Testis (tissue), 3 donors: Measurements from ENCODE around the gene DPP9. TPM values are rescaled to one million over a fixed set of nuclear protein-coding genes. Genes with fewer than 3 reads are reported as not detected.

Experiments used
- DNase-seq: peaks from one replicate; pipeline ENCODE4 v3.0.0-alpha.2; 2019
- H3K27ac ChIP-seq, 2 donors: fragments of 200-600 bp; sonication (generic); one replicate each; pipeline ENCODE4 v1.5.1; 2019
- H3K27me3 ChIP-seq: fragments of 200-600 bp; sonication (generic); one replicate; pipeline ENCODE4 v1.5.1; 2019
- H3K36me3 ChIP-seq: fragments of 200-600 bp; sonication (generic); one replicate; pipeline ENCODE4 v1.5.1; 2017; ENCODE audit warnings: low read depth; ENCODE audit errors: missing control alignments
- H3K4me1 ChIP-seq: fragments of 200-600 bp; sonication (generic); one replicate; pipeline ENCODE4 v1.5.1; 2019
- H3K4me3 ChIP-seq, 2 donors: fragments of 200-600 bp; sonication (generic); one replicate each; pipeline ENCODE4 v1.5.1; 2017 to 2019
- H3K9me3 ChIP-seq: fragments of 200-600 bp; sonication (generic); one replicate; pipeline ENCODE4 v1.5.1; 2017
- POLR2A ChIP-seq: fragments of 450-650 bp; IDR thresholded peaks from one replicate; pipeline ENCODE4 v1.6.1; 2017; ENCODE audit warnings: antibody characterized with exemption, mild to moderate bottlenecking, moderate library complexity
- WGBS, 2 donors: methylation state at CpG; one replicate each; pipeline ENCODE4 v1.1.5; 2018; 5-methylcytosine and 5-hydroxymethylcytosine counted together
- intact Hi-C: fragments of 100-400 bp; cut with DNase I; formaldehyde crosslinking; loops from one replicate; pipeline ENCODE4 v1.15.1; 2023; ENCODE audit warnings: low total_unique reads
- polyA plus RNA-seq: library from polyadenylated mRNA; stranded (reverse); fragments of 350-450 nt; fragmentation: Illumina TruSeq; extraction: RNeasy Lipid Tissue Mini Kit (QIAGEN cat#74804); gene quantifications from one replicate; pipeline ENCODE4 v1.2.3, GENCODE V29; 2014; ENCODE audit warnings: low read depth, low replicate concordance; ENCODE audit not compliant: insufficient read depth
- total RNA-seq, 2 donors: library from RNA; depleted of rRNA; stranded (reverse); fragments of >200 nt; gene quantifications; one replicate each; pipeline ENCODE4 v1.2.3, GENCODE V29; 2016
- TF ChIP-seq, protein P1 (sequence below), 3 experiments: fragments of 450-650 bp in 2 of 3; fragments of 200-600 bp in 1 of 3; sonication (generic) in 1 of 3; IDR thresholded peaks; one replicate each; pipeline ENCODE4 v1.5.1; 2016 to 2019; ENCODE audit warnings: antibody characterized with exemption in 3 of 3, mild to moderate bottlenecking in 2 of 3, moderate library complexity in 1 of 3

Gene DPP9
- total and polyA plus RNA-seq, 3 donors from 2014 or later: 24.6 to 74.2 (median 65.1) TPM

DNA sequence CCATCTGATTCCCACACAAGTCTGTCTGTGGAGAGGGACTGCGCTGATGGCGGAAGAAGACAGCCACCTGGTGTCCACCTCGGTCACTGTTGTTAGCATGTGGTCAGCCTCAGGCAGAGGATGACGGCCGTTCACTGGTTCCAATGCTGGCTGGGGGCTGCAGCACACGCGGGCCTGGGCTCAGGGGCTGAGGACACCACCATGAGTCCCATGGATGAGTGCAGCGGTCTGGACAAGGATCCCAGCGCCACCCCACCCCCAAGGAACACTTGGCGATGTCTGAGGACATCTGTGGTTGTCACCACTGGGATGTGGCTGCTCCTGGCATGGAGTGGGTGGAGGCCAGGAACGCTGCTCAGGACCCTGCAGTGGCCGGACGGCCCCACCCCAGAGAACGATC, 10.9 kb downstream of the DPP9 start:
- H3K27me3 ChIP-seq: no peaks in the 10 kb centered on the region
- TF ChIP-seq, protein P1, sequence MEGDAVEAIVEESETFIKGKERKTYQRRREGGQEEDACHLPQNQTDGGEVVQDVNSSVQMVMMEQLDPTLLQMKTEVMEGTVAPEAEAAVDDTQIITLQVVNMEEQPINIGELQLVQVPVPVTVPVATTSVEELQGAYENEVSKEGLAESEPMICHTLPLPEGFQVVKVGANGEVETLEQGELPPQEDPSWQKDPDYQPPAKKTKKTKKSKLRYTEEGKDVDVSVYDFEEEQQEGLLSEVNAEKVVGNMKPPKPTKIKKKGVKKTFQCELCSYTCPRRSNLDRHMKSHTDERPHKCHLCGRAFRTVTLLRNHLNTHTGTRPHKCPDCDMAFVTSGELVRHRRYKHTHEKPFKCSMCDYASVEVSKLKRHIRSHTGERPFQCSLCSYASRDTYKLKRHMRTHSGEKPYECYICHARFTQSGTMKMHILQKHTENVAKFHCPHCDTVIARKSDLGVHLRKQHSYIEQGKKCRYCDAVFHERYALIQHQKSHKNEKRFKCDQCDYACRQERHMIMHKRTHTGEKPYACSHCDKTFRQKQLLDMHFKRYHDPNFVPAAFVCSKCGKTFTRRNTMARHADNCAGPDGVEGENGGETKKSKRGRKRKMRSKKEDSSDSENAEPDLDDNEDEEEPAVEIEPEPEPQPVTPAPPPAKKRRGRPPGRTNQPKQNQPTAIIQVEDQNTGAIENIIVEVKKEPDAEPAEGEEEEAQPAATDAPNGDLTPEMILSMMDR (IDR thresholded peaks at IDR 0.05): no peak
- TF ChIP-seq POLR2A: no peak
- H3K36me3 ChIP-seq: no peaks in the 10 kb centered on the region
- 89 to 90% methylated on average over 5 to 14 of the region's 14 CpGs for WGBS, 2 donors
- H3K4me1 ChIP-seq: peaks cover 3% of the 10 kb centered on the region
- no peak for DNase-seq
- no peaks in the 10 kb centered on the region for H3K9me3 ChIP-seq
- no peak overlapping the region for H3K4me3 ChIP-seq
- intact Hi-C loops: no loop called here
- no peak overlapping the region for H3K27ac ChIP-seq

DNA sequence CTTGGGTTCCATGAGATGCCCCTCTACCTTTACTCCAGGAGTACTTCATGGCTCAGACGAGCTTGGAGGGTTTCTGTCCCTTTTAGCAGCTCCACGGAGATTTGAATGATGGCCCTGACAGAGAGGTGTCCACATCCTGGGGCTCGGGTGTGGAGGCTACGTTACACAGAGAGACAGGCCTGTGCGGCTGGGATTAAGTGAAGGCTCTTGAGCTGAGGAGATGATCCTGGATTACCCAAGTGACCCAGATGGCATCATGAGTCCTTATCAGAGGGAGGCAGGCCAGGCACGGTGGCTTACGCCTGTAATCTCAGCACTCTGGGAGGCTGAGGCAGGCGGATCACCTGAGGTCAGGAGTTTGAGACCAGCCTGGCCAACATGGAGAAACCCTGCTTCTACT, 12.4 kb downstream of the DPP9 start:
- no peak for DNase-seq
- Histone ChIP-seq H3K4me1 (peaks cover 11% of the 10 kb centered on the region), H3K27ac (no peak overlapping the region), H3K9me3 (no peaks in the 10 kb centered on the region), H3K4me3 (no peak overlapping the region), H3K36me3 (no peaks in the 10 kb centered on the region), H3K27me3 (no peaks in the 10 kb centered on the region)
- intact Hi-C loops: no loop called here
- TF ChIP-seq, protein P1 (IDR thresholded peaks at IDR 0.05): no peak
- TF ChIP-seq POLR2A: no peak
- 90 to 95% methylated on average over 5 to 8 of the region's 8 CpGs for WGBS, 2 donors

DNA sequence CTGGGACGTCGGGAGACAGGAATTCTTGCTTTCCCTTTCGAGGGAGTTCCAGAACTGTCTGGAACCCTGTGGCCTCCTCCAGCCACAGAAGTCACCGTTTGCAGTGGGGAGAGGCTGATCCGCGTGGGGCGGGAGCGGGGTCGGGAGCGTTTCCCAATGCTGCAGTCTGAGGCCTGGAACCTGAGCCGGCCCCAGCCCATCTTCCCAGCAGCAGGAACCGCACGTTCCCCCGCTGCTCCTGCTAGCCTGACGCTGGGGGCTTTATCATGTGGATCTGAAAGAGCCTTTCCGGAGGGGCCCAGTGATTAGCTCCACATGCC, 13.4 kb downstream of the DPP9 start:
- Histone ChIP-seq H3K4me1 (peaks cover 20% of the 10 kb centered on the region), H3K27ac (no peak overlapping the region), H3K4me3 (no peak overlapping the region), H3K36me3 (no peaks in the 10 kb centered on the region), H3K9me3 (no peaks in the 10 kb centered on the region), H3K27me3 (no peaks in the 10 kb centered on the region)
- no peak for TF ChIP-seq POLR2A
- TF ChIP-seq, protein P1 (IDR thresholded peaks at IDR 0.05): no peak
- no peak for DNase-seq
- intact Hi-C loops: no loop called here
- 90 to 93% methylated on average over 2 to 16 of the region's 16 CpGs for WGBS, 2 donors

DNA sequence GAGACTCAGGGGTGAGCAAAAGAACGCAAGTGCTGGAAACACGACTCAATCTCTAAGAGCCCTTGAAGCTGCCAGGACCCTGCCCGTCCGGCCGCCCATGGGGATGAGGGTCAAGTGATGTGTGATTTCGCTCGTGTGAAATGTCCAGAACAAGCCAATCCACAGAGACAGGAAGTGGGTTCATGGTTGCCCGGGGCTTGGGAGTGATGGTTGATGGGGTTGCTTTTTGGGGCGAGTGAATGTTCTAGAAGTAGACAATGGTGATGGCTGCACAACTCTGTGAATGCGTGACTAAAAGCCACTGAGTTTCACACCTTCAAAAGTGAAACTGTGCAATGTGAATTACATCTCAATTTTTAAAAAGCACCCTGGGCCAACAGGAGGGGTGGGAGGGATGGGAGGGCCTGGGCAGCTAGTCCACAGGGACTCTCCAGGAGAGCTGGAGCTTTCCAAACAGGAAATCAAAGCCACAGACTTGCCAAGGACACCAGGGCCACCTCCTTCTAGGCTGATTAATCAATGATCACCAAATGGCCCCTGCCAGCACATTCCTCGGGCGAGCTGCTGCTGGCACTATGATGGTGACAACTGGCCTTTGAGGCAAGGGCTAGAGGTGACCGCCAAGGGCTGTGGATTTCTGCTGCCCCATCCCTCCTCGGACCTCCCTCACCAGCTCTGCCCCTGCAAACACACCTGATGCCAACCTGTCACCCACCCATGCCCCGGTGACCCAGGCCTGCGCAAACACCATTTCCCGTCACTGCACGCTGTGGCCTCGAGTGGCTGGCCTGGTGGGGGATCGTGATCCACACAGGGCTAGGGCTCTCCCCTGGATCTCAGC, 14.0 kb downstream of the DPP9 start:
- Histone ChIP-seq H3K27me3 (no peaks in the 10 kb centered on the region), H3K4me1 (peaks cover 24% of the 10 kb centered on the region)

DNA sequence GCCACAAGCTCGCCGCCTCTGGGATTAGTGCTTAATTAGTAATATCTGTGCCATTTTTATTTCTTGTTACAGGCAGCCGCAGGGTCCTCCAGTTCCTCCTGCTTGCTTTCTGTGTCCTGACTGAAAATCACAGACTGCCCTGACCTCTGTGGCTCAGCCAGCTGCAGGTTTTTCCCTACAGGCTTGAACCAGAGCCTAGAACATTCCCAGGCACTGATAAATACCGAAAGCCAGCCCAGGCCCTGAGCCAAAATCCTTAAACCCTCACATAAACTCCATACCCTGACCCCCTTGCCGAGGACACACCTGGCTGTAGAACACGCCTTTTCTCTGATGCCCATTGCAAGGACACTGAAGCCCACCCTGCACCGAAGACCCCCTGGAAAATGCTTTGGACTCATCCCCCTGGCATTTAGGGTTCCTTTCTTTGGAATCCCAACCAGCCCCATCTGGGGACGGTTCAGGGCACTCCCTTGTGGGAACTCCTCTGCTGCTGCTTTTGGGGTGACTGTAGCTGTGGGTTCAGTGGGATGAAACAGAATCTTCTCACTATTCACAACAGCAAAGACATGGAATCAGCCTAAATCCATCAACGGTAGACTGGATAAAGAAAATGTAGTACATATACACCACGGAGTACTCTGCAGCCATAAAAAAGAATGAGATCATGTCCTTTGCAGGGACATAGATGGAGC, 15.5 kb downstream of the DPP9 start:
- H3K4me3 ChIP-seq: no peak overlapping the region
- H3K9me3 ChIP-seq: no peaks in the 10 kb centered on the region
- peak; percentile 38 for DNase-seq
- TF ChIP-seq POLR2A: no peak
- TF ChIP-seq, protein P1 (IDR thresholded peaks at IDR 0.05): no peak
- H3K4me1 ChIP-seq: peaks cover 30% of the 10 kb centered on the region
- H3K27ac ChIP-seq: no peak overlapping the region
- no peaks in the 10 kb centered on the region for H3K27me3 ChIP-seq
- intact Hi-C loops: no loop called here
- no peaks in the 10 kb centered on the region for H3K36me3 ChIP-seq
- WGBS, 2 donors: 70 to 76% methylated on average over 10 of the region's 10 CpGs

More for the DNA sequence above, 14.0 kb downstream of the DPP9 start:
- no peaks in the 10 kb centered on the region for H3K36me3 ChIP-seq
- 85 to 91% methylated on average over 14 to 20 of the region's 20 CpGs for WGBS, 2 donors
- H3K9me3 ChIP-seq: no peaks in the 10 kb centered on the region
- TF ChIP-seq POLR2A: no peak
- no peak overlapping the region for H3K27ac ChIP-seq
- DNase-seq: no peak
- H3K4me3 ChIP-seq: no peak overlapping the region
- intact Hi-C loops: no loop called here
